Measurements from ENCODE around the gene FCER2. TPM values are rescaled to one million over a fixed set of nuclear protein-coding genes. Genes with fewer than 3 reads are reported as not detected.
"Not testable (repeated sequence)": the region's sequence is repeated elsewhere in the genome, so short reads cannot be mapped to it uniquely, and the experiment has no call there.

Gene FCER2
- total and polyA plus RNA-seq, 7 donors, result 0.06 to 0.54 (median 0.22) TPM; not detected in 3

DNA sequence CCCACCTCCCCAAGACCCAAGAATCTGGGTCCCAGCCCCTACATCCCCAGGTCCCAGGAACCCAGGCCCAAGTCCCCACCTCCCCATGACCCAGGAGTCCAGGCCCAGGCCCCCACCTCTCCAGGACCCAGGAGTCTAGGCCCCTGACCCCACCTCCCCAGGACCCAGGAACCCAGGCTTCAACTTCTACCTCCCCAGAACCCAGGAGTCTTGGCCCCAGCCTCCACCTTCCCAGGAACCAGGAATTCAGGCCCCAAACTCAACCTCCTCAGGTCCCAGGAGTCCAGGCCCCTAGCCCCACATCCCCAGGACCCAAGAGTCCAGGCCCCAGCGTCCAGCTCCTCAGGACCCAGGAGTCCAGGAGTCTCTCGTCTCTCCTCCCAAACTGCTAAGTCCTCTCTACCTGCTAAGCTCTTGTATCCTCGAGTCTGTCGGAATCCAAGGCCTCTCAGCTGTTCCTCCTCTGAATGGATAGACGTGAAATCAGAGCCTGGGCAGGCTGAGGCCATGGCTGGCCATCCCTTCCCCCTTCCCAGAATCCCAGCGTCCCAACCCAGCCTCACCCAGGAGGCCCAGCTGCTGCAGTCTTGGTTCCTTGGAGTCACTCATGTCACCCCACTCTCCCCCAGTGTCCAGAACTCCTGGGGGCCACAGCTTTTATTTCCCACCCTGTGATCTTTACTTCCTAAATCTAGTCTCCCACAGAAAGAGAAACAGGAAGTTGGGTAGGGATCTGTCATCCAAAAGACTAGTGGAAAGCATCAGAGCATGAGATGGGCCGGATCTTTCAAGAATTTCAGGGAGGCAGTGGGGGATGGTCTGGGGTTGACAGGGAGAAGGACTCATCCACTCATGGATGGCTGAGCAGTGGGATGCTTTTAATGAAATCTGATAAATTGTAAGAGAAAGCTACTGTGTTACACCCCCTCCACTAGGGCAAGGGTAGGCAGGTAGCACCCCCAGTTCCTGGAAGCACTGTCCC is 45.3 kb upstream of the FCER2 start, which contains the start of gene CD209:
TSS of gene CD209 (minus strand) at position 632 of the 982 bp plus-strand sequence. CDS start at position 609, 23 bp downstream.
- 31 to 46% (median 35%) methylated on average over 6 to 7 of the region's 7 CpGs for WGBS, 3 donors
- ATAC-seq, result no peak
- Histone ChIP-seq H3K4me3 (peak within 1 kb of the TSS; percentile 11), H3K27me3 (ENCODE audit: insufficient read depth in 3 of 3, low read length in 2 of 3) (no peaks in the 10 kb centered on the region), H3K9me3 (no peaks in the 10 kb centered on the region), H3K36me3 (ENCODE audit: insufficient read depth in 1 of 2, low read depth in 1 of 2) (no peaks in the 10 kb centered on the region), H3K27ac (no peak within 1 kb of the TSS), H3K4me1 (no peaks in the 10 kb centered on the region)
- no peak for DNase-seq
- intact Hi-C loops (cut with DNase I), result no loop called here
- TF ChIP-seq, protein P1, sequence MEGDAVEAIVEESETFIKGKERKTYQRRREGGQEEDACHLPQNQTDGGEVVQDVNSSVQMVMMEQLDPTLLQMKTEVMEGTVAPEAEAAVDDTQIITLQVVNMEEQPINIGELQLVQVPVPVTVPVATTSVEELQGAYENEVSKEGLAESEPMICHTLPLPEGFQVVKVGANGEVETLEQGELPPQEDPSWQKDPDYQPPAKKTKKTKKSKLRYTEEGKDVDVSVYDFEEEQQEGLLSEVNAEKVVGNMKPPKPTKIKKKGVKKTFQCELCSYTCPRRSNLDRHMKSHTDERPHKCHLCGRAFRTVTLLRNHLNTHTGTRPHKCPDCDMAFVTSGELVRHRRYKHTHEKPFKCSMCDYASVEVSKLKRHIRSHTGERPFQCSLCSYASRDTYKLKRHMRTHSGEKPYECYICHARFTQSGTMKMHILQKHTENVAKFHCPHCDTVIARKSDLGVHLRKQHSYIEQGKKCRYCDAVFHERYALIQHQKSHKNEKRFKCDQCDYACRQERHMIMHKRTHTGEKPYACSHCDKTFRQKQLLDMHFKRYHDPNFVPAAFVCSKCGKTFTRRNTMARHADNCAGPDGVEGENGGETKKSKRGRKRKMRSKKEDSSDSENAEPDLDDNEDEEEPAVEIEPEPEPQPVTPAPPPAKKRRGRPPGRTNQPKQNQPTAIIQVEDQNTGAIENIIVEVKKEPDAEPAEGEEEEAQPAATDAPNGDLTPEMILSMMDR (IDR thresholded peaks at IDR 0.05), result no peak

DNA sequence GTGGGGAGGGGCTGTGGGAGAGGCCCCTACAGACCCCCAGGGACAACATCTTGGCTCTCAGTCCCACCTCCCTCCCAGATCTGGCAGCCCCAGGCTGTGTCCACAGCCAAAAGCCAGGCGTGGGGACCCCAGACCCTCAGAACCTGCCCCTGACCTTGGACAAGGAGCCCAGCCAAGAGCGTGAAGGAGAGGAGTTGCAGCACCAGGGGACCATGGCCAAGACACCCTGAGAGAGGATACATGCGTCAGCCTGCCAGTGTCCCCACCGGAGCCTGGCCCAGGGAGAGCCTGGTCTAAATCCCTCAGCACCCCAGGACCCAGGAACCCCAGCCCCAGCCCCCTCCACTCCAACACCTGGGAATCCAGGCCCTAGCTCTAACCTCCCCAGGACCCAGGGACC is 44.4 kb upstream of the FCER2 start:
- H3K4me3 ChIP-seq; H3K36me3 ChIP-seq (ENCODE audit: insufficient read depth in 1 of 2, low read depth in 1 of 2); intact Hi-C loops (cut with DNase I); H3K27me3 ChIP-seq (ENCODE audit: insufficient read depth in 3 of 3, low read length in 2 of 3); ATAC-seq; H3K9me3 ChIP-seq; DNase-seq; H3K27ac ChIP-seq; H3K4me1 ChIP-seq: not testable (repeated sequence)
- 68 to 76% (median 68%) methylated on average over 3 to 4 of the region's 4 CpGs for WGBS, 3 donors

DNA sequence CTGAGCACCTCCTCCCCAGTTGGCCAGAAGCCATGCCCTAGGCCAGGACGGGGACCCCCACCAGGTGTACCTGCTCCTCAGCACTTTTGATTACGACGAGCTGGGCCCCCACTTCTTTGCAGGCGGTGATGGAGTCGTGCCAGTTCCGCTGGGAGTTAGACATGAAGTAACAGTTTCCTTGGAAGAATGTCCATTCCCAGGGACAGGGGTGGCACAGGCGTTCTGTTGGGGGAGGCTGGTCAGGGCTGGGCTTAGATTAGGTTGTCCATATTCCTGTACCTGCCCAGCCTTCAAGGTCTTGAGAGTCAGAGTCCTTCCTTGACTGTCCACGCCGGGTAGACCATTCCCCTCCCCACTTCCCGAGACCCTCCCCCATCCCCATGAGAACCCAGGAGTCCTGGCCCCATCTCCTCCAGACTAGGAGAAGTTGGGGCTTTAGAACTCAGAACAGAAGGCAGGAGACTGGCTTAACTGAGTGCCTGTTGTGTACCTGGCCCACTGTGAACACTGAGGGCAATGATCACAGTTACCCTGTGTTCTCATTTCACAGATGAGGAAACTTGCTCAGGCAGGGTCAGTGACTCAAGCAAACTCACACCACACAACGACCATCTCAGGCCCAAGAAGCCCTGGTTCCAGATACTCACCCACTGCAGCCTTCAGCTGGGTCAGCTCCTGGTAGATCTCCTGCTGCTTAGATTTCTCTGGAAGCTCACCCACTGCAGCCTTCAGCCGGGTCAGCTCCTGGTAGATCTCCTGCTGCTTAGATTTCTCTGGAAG is 43.1 kb upstream of the FCER2 start:
- no peak for DNase-seq
- H3K4me1 ChIP-seq, result no peaks in the 10 kb centered on the region
- H3K27me3 ChIP-seq (ENCODE audit: insufficient read depth in 3 of 3, low read length in 2 of 3), result no peaks in the 10 kb centered on the region
- TF ChIP-seq, protein P1 (IDR thresholded peaks at IDR 0.05), result no peak
- H3K36me3 ChIP-seq (ENCODE audit: insufficient read depth in 1 of 2, low read depth in 1 of 2), result no peaks in the 10 kb centered on the region
- ATAC-seq, result no peak
- H3K4me3 ChIP-seq, result no peak overlapping the region
- no peak overlapping the region for H3K27ac ChIP-seq
- intact Hi-C loops (cut with DNase I), result no loop called here
- 71 to 79% (median 74%) methylated on average over 11 to 12 of the region's 12 CpGs for WGBS, 3 donors
- H3K9me3 ChIP-seq, result no peaks in the 10 kb centered on the region

DNA sequence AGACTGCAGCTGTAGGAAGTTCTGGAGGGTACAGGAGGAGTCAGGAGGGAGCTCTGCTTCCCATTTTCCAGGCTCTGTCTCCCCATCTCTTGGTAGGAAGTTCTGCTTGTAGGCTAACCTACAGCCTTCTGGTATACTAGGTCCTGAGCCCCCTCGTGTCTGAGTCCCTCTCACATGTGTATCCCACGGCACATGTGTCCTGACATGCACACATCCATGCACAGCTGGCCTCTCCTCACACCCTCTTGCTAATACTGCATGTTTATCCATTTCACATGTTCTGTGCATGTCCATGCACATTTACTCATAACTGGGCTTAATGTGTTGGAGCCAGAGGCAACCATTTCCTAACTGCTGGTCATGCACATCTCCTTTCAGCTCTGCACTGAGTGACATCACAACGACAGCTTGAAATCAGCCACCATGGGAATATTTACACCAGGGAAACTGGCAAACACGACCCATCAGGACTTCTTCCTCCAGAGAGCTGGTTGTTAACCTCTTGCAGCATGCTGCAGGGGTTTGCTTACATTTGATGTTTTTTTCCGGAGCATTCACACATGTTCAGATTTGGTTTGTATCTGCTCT is 42.4 kb upstream of the FCER2 start:
- intact Hi-C loops (cut with DNase I), result no loop called here
- no peak overlapping the region for H3K4me3 ChIP-seq
- TF ChIP-seq, protein P1 (IDR thresholded peaks at IDR 0.05), result no peak
- no peak for ATAC-seq
- H3K27me3 ChIP-seq (ENCODE audit: insufficient read depth in 3 of 3, low read length in 2 of 3), result no peaks in the 10 kb centered on the region
- no peaks in the 10 kb centered on the region for H3K9me3 ChIP-seq
- H3K4me1 ChIP-seq, result no peaks in the 10 kb centered on the region
- 57 to 61% (median 59%) methylated on average over 5 of the region's 5 CpGs for WGBS, 3 donors
- H3K27ac ChIP-seq, result no peak overlapping the region
- DNase-seq, result no peak
- no peaks in the 10 kb centered on the region for H3K36me3 ChIP-seq (ENCODE audit: insufficient read depth in 1 of 2, low read depth in 1 of 2)

Measured in psoas muscle (tissue), 8 donors.